B cell (primary cell): Measurements from ENCODE around the gene TSPOAP1. TPM values are rescaled to one million over a fixed set of nuclear protein-coding genes. Genes with fewer than 3 reads are reported as not detected.

Experiments
- ATAC-seq: fragments of 200-7000 bp; cut with Tn5 transposase; one replicate; pipeline ENCODE4 v1.10.0; 2021; ENCODE audit warnings: low read depth, mild to moderate bottlenecking, moderate number of reproducible peaks, moderate library complexity
- CTCF ChIA-PET: fragments of 350-600 bp; sonication (Branson Sonifier 250); formaldehyde crosslinking; loops from one replicate; lab custom pipeline; 2021; ENCODE audit warnings: antibody characterized with exemption, inconsistent platforms; lab: Charles Lee
- POLR2A ChIA-PET: fragments of 350-600 bp; sonication (Branson Sonifier 250); formaldehyde crosslinking; loops from one replicate; lab custom pipeline; 2021; ENCODE audit warnings: antibody characterized with exemption; lab: Charles Lee
- DNase-seq: peaks from one replicate; pipeline ENCODE4 v3.0.0; 2013
- H2AFZ ChIP-seq: 2 replicates; pipeline ENCODE4 v1.6.1; 2012; ENCODE audit warnings: mild to moderate bottlenecking, low read depth, low read length; ENCODE audit not compliant: insufficient read depth, poor library complexity, severe bottlenecking
- H3K27ac ChIP-seq, 2 donors: 1 replicate in 1 of 2; 2 replicates in 1 of 2; pipeline ENCODE4 v1.5.1; 2012 to 2013; ENCODE audit warnings: low read length in 2 of 2, mild to moderate bottlenecking in 2 of 2, moderate library complexity in 1 of 2
- H3K27me3 ChIP-seq, 4 experiments: fragments of 200-600 bp in 1 of 4; sonication (generic) in 1 of 4; replicated peaks in 1 of 4; 1 replicate in 2 of 4; 2 replicates in 2 of 4; pipeline versions ENCODE4 v1.6.1 to v1.7.0; 2013 to 2016; ENCODE audit warnings: low read length in 3 of 4, mild to moderate bottlenecking in 2 of 4, mixed read lengths in 1 of 4, moderate library complexity in 1 of 4; ENCODE audit not compliant: insufficient read depth in 4 of 4, control insufficient read depth in 3 of 4; ENCODE audit errors: control extremely low read depth in 1 of 4
- H3K36me3 ChIP-seq, 2 experiments: replicated peaks in 1 of 2; 1 replicate in 1 of 2; 2 replicates in 1 of 2; pipeline versions ENCODE4 v1.6.1 to v1.7.1; 2013; ENCODE audit warnings: low read length in 1 of 2; ENCODE audit not compliant: insufficient read depth in 2 of 2, control insufficient read depth in 1 of 2; ENCODE audit errors: control extremely low read depth in 1 of 2, extremely low read depth in 1 of 2
- H3K4me1 ChIP-seq, 2 donors: fragments of 200-600 bp in 1 of 2; sonication (generic) in 1 of 2; 1 replicate in 1 of 2; 2 replicates in 1 of 2; pipeline versions ENCODE4 v1.5.1 to v1.6.1; 2013 to 2017; ENCODE audit warnings: low read length in 2 of 2; ENCODE audit not compliant: control insufficient read depth in 2 of 2, insufficient read depth in 2 of 2
- H3K4me2 ChIP-seq: replicated peaks from 2 replicates; pipeline ENCODE3; 2012; ENCODE audit warnings: mild to moderate bottlenecking, low read depth, low read length; ENCODE audit not compliant: poor library complexity, severe bottlenecking
- H3K4me3 ChIP-seq, 5 experiments: fragments of 200-600 bp in 1 of 5; sonication (generic) in 1 of 5; 1 replicate in 3 of 5; 2 replicates in 2 of 5; pipeline versions ENCODE4 v1.5.1 to v1.7.0; 2011 to 2016; ENCODE audit warnings: low read length in 4 of 5, mild to moderate bottlenecking in 4 of 5, low read depth in 2 of 5, control low read depth in 1 of 5, moderate library complexity in 1 of 5; ENCODE audit not compliant: insufficient read depth in 1 of 5; ENCODE audit errors: control extremely low read depth in 1 of 5, extremely low read depth in 1 of 5
- H3K79me2 ChIP-seq: fragments of 200-600 bp; sonication (generic); one replicate; pipeline ENCODE4 v1.6.0; 2016; ENCODE audit warnings: low read length; ENCODE audit not compliant: control insufficient read depth, insufficient read depth
- H3K9ac ChIP-seq: fragments of 200-600 bp; sonication (generic); 2 replicates; pipeline ENCODE4 v1.6.1; 2017; ENCODE audit warnings: mild to moderate bottlenecking, low read length, moderate library complexity
- H3K9me3 ChIP-seq, 3 donors: one replicate each; pipeline versions ENCODE4 v1.6.1 to v1.7.1; 2013; ENCODE audit warnings: low read length in 2 of 3; ENCODE audit not compliant: control insufficient read depth in 2 of 3, insufficient read depth in 1 of 3; ENCODE audit errors: control extremely low read depth in 1 of 3
- H4K20me1 ChIP-seq: 2 replicates; pipeline ENCODE4 v1.6.0; 2012; ENCODE audit warnings: mild to moderate bottlenecking, low read length; ENCODE audit not compliant: insufficient read depth, control insufficient read depth, poor library complexity, severe bottlenecking
- H3K27ac Mint-ChIP-seq: one replicate; pipeline ENCODE4 v1.8.0; 2021; ENCODE audit warnings: mixed read lengths
- H3K27me3 Mint-ChIP-seq: one replicate; pipeline ENCODE4 v1.8.0; 2021; ENCODE audit warnings: mixed read lengths
- H3K4me1 Mint-ChIP-seq: one replicate; pipeline ENCODE4 v1.8.0; 2021; ENCODE audit warnings: mixed read lengths
- H3K4me3 Mint-ChIP-seq: one replicate; pipeline ENCODE4 v1.8.0; 2021; ENCODE audit warnings: mixed read lengths
- H3K9me3 Mint-ChIP-seq: one replicate; pipeline ENCODE4 v1.8.0; 2022; ENCODE audit warnings: mixed read lengths; ENCODE audit not compliant: insufficient read depth
- EZH2 ChIP-seq: IDR thresholded peaks from 2 replicates; pipeline ENCODE4 v1.6.1; 2012; ENCODE audit warnings: borderline replicate concordance, low read depth, mild to moderate bottlenecking, moderate library complexity, low read length; ENCODE audit not compliant: insufficient read depth, poor library complexity, severe bottlenecking
- WGBS: methylation state at CpG from one replicate; pipeline ENCODE4 v1.1.5; 2013; ENCODE audit warnings: missing lambda C conversion rate; ENCODE audit not compliant: insufficient coverage; 5-methylcytosine and 5-hydroxymethylcytosine counted together
- intact Hi-C: fragments of 100-400 bp; cut with micrococcal nuclease; formaldehyde crosslinking; loops from one replicate; pipeline ENCODE4 v1.10.0; 2022
- polyA plus RNA-seq: library from polyadenylated mRNA; depleted of rRNA; stranded (reverse); fragments of >200 nt; gene quantifications from 2 replicates; pipeline ENCODE4 v1.2.3, GENCODE V29; 2012
- total RNA-seq, 2 donors: library from RNA; stranded (reverse); fragments of 120-200 nt in 1 of 2; gene quantifications; 1 replicate in 1 of 2; 2 replicates in 1 of 2; pipeline versions ENCODE4 v1.2.3 to v1.2.4, GENCODE V29; 2013 to 2022
- TF ChIP-seq, protein P1 (sequence below): fragments of 200-600 bp; IDR thresholded peaks from one replicate; pipeline ENCODE4 v1.8.0; 2022; ENCODE audit warnings: antibody characterized with exemption, mild to moderate bottlenecking

The TSPOAP1 gene
- total and polyA plus RNA-seq, 2 donors (not counting 1 experiment from before 2014, with no cell fraction given) = 10.8 to 30.7 TPM

DNA sequence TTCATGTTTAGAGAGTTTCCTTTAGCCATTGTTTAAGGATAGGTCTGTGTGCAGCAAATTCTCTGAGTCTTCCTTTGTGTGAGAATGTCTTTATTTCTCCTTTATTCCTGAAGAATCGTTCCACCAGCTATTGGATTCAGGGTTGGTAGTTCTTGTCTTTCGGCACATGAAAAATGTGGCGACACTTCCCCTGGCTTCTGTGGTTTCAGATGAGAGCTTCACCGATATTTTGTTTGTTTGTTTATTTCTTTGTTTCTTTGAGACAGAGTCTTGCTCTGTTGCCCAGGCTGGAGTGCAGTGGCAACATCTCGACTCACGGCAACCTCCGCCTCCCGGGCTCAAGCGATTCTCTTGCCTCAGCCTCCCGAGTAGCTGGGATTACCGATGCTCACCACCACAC lies 66.4 kb downstream of the TSPOAP1 start:
- no peak for ATAC-seq
- H3K9me3 ChIP-seq = no peaks in the 10 kb centered on the region
- no peak for TF ChIP-seq EZH2
- TF ChIP-seq, protein P1, sequence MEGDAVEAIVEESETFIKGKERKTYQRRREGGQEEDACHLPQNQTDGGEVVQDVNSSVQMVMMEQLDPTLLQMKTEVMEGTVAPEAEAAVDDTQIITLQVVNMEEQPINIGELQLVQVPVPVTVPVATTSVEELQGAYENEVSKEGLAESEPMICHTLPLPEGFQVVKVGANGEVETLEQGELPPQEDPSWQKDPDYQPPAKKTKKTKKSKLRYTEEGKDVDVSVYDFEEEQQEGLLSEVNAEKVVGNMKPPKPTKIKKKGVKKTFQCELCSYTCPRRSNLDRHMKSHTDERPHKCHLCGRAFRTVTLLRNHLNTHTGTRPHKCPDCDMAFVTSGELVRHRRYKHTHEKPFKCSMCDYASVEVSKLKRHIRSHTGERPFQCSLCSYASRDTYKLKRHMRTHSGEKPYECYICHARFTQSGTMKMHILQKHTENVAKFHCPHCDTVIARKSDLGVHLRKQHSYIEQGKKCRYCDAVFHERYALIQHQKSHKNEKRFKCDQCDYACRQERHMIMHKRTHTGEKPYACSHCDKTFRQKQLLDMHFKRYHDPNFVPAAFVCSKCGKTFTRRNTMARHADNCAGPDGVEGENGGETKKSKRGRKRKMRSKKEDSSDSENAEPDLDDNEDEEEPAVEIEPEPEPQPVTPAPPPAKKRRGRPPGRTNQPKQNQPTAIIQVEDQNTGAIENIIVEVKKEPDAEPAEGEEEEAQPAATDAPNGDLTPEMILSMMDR = no peak
- WGBS = 86% methylated on average over 9 of the region's 11 CpGs
- intact Hi-C loops = no loop called here
- H3K4me3 Mint-ChIP-seq = no peak overlapping the region
- H3K27ac ChIP-seq = no peak overlapping the region
- no peak overlapping the region for H3K9ac ChIP-seq
- no peaks in the 10 kb centered on the region for H3K4me1 ChIP-seq
- H2AFZ ChIP-seq = no peak overlapping the region
- DNase-seq = no peak
- no peaks in the 10 kb centered on the region for H4K20me1 ChIP-seq
- no peaks in the 10 kb centered on the region for H3K9me3 Mint-ChIP-seq
- no peak overlapping the region for H3K4me3 ChIP-seq
- H3K27me3 ChIP-seq = peaks cover 0 to 23% (median 13%) of the 10 kb centered on the region in 4 experiments
- H3K27ac Mint-ChIP-seq = no peak overlapping the region
- H3K79me2 ChIP-seq = no peaks in the 10 kb centered on the region
- no peaks in the 10 kb centered on the region for H3K36me3 ChIP-seq
- ChIA-PET POLR2A (no interaction called here), CTCF (no interaction called here)
- no peak overlapping the region for H3K4me2 ChIP-seq
- peaks cover 69% of the 10 kb centered on the region for H3K27me3 Mint-ChIP-seq
- H3K4me1 Mint-ChIP-seq = no peaks in the 10 kb centered on the region

DNA sequence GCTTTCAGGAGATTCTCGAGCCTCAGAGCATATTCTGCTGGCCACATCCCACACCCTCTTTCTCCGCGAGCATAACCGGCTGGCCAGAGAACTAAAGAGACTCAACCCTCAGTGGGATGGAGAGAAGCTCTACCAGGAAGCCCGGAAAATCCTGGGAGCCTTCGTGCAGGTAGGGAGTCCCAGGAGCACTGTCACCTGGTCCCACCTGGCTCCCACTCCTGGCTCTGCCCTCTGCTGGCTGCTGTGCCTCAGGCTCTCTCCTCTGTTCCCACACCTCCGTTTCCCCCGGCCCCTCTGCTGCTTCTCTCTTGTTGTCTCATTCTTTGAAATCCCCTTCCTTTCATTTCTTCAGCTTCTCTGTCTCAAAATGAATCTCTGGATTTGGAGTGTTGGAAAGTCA lies 73.8 kb downstream of the TSPOAP1 start:
- CTCF ChIA-PET = interaction anchor here (1.5 to 8.4 kb wide), 2 partner anchors 37 to 55 kb away, joined by 4 to 58 read pairs; partner anchors contain the start of gene MKS1
- H3K27ac Mint-ChIP-seq = no peak overlapping the region

More for the DNA sequence above, 73.8 kb downstream of the TSPOAP1 start:
- Histone ChIP-seq H2AFZ (no peak overlapping the region), H3K27ac (no peak overlapping the region), H3K4me3 (no peak overlapping the region), H3K9ac (no peak overlapping the region), H3K4me2 (no peak overlapping the region), H3K27me3 (peaks cover 0 to 11% (median 4%) of the 10 kb centered on the region in 4 experiments), H3K9me3 (no peaks in the 10 kb centered on the region), H3K4me1 (peaks cover 3 to 4% of the 10 kb centered on the region in 2 donors), H3K36me3 (no peaks in the 10 kb centered on the region), H4K20me1 (no peaks in the 10 kb centered on the region), H3K79me2 (no peaks in the 10 kb centered on the region)
- Mint-ChIP-seq H3K4me1 (peaks cover 6% of the 10 kb centered on the region), H3K9me3 (no peaks in the 10 kb centered on the region), H3K4me3 (no peak overlapping the region), H3K27me3 (peaks cover 19% of the 10 kb centered on the region)
- POLR2A ChIA-PET = no interaction called here
- WGBS = 53% methylated on average over 6 of the region's 8 CpGs
- TF ChIP-seq, protein P1 = no peak
- TF ChIP-seq EZH2 = no peak
- DNase-seq = no peak
- intact Hi-C loops = no loop called here
- ATAC-seq = no peak
